ENCODE data around the gene GCNA. TPM values are rescaled to one million over a fixed set of nuclear protein-coding genes. Genes with fewer than 3 reads are reported as not detected.

Gene GCNA
- total and polyA plus RNA-seq, 2 of the 13 experiments (the other 11 are each of a cell fraction or from before 2014, with no cell fraction given): 0.38 to 0.66 TPM

GRCh38 chrX:71532753-71533425 is 45.3 kb upstream of the GCNA start, which contains the start of gene OGT (continued):
- TF ChIP-seq ZBTB14 (CRISPR knock-in tag; IDR thresholded peaks at IDR 0.05) (no peak), MTERF4 (CRISPR knock-in tag; IDR thresholded peaks at IDR 0.05) (no peak), HDAC2 (CRISPR knock-in tag; IDR thresholded peaks at IDR 0.05) (peak; percentile 69), MTF2 (CRISPR knock-in tag; IDR thresholded peaks at IDR 0.05; ENCODE audit: borderline replicate concordance) (no peak), JUND (CRISPR knock-in tag; IDR thresholded peaks at IDR 0.05) (no peak), ZNF839 (CRISPR knock-in tag; IDR thresholded peaks at IDR 0.05; ENCODE audit: borderline replicate concordance) (no peak), ARNTL (CRISPR knock-in tag; IDR thresholded peaks at IDR 0.05) (no peak), HMGA1 (CRISPR knock-in tag; conservative IDR thresholded peaks at IDR 0.05) (no peak), ZBTB20 (CRISPR knock-in tag; IDR thresholded peaks at IDR 0.05; ENCODE audit: borderline replicate concordance, low read depth) (no peak), GZF1 (CRISPR knock-in tag; IDR thresholded peaks at IDR 0.05) (no peak), ELF3 (CRISPR knock-in tag; IDR thresholded peaks at IDR 0.05) (peak; percentile 67), ZFYVE20 (CRISPR knock-in tag; IDR thresholded peaks at IDR 0.05; ENCODE audit: borderline replicate concordance, low read depth) (no peak), CREB3 (CRISPR knock-in tag; IDR thresholded peaks at IDR 0.05) (no peak), KAT2B (IDR thresholded peaks at IDR 0.05; ENCODE audit: borderline replicate concordance, low read depth, low read length) (no peak), PLSCR1 (CRISPR knock-in tag; IDR thresholded peaks at IDR 0.05; ENCODE audit: borderline replicate concordance) (no peak), SMYD3 (CRISPR knock-in tag; IDR thresholded peaks at IDR 0.05) (no peak), ZNF143 (CRISPR knock-in tag; IDR thresholded peaks at IDR 0.05) (no peak), MIER2 (CRISPR knock-in tag; IDR thresholded peaks at IDR 0.05) (peak; percentile 50; the same call in 1 of the 2 replicates), ZSCAN22 (CRISPR knock-in tag; IDR thresholded peaks at IDR 0.05) (no peak), MEIS2 (CRISPR knock-in tag; IDR thresholded peaks at IDR 0.05) (peak; percentile 75), NFYC (CRISPR knock-in tag; IDR thresholded peaks at IDR 0.05) (peak; percentile 43; the same call in 1 of the 2 replicates), ZNF749 (CRISPR knock-in tag; IDR thresholded peaks at IDR 0.05; ENCODE audit: borderline replicate concordance) (no peak), ZNF546 (CRISPR knock-in tag; conservative IDR thresholded peaks at IDR 0.05) (no peak), TERF1 (CRISPR knock-in tag; IDR thresholded peaks at IDR 0.05) (no peak), ZNF205 (CRISPR knock-in tag; IDR thresholded peaks at IDR 0.05) (no peak), ESRRA (CRISPR knock-in tag; IDR thresholded peaks at IDR 0.05; ENCODE audit: low read depth) (no peak), ZNF124 (CRISPR knock-in tag; IDR thresholded peaks at IDR 0.05) (peak; percentile 64; the same call in 1 of the 2 replicates), NCOA5 (CRISPR knock-in tag; IDR thresholded peaks at IDR 0.05) (no peak)
